K562 (cell line): ENCODE measurements around the gene BATF. TPM values are rescaled to one million over a fixed set of nuclear protein-coding genes. Genes with fewer than 3 reads are reported as not detected.

Source experiments
- ATAC-seq: fragments of 200-7000 bp; cut with Tn5 transposase; 3 replicates; pipeline ENCODE4 v1.9.1; 2020; ENCODE audit warnings: moderate library complexity
- BruUV-seq: library from RNA; stranded (reverse); fragments of 400-500 nt; replicated peaks from 2 replicates; lab custom pipeline; 2021; lab: Mats Ljungman, UMichigan
- CTCF ChIA-PET: fragments of 300-600 bp; formaldehyde crosslinking; extraction: SDS; loops from one replicate; lab custom pipeline; 2021; ENCODE audit warnings: low intra/inter-chr PET ratio; lab: Yijun Ruan, JAX
- POLR2A ChIA-PET: fragments of 300-600, 350-650 bp; sonication (Branson Sonifier 250); formaldehyde crosslinking; extraction: SDS; loops from one replicate; lab custom pipeline; 2021; ENCODE audit warnings: antibody characterized with exemption, inconsistent platforms; lab: Yijun Ruan, JAX
- DNase-seq, 4 experiments: peaks; one replicate each; pipeline versions ENCODE4 v3.0.0 to v3.0.0-alpha.2; 2011 to 2018; ENCODE audit warnings: low spot score in 3 of 4, mixed read lengths in 3 of 4; ENCODE audit errors: extremely low read depth in 1 of 4
- FAIRE-seq: peaks from 2 replicates; lab custom pipeline; 2011; peaks lifted over from hg19 to GRCh38; lab: Jason Lieb, UNC
- H2AFZ ChIP-seq: 2 replicates; pipeline ENCODE4 v1.6.0; 2011; ENCODE audit warnings: low read depth, low read length, control low read depth, inconsistent platforms
- H3K27ac ChIP-seq: fragments of 200-600 bp; 3 replicates; pipeline ENCODE4 v1.8.0; 2011; ENCODE audit warnings: low read depth, mild to moderate bottlenecking, control low read depth, inconsistent platforms, low read length, moderate library complexity, mixed read lengths; ENCODE audit errors: extremely low read depth
- H3K27me3 ChIP-seq, 2 experiments: fragments of 300-600 bp in 1 of 2; 2 replicates in 1 of 2; 3 replicates in 1 of 2; pipeline versions ENCODE4 v1.6.0 to v1.8.0; 2011; ENCODE audit warnings: inconsistent platforms in 2 of 2, low read length in 2 of 2, mild to moderate bottlenecking in 1 of 2, mixed read lengths in 1 of 2, moderate library complexity in 1 of 2; ENCODE audit not compliant: control insufficient read depth in 2 of 2, insufficient read depth in 2 of 2
- H3K36me3 ChIP-seq: fragments of 300-600 bp; 3 replicates; pipeline ENCODE4 v1.8.0; 2011; ENCODE audit warnings: mild to moderate bottlenecking, low read length, inconsistent platforms; ENCODE audit not compliant: control insufficient read depth, insufficient read depth
- H3K4me1 ChIP-seq, 2 experiments: fragments of 200-600 bp in 1 of 2; replicated peaks in 1 of 2; 2 replicates in 1 of 2; 3 replicates in 1 of 2; pipeline versions ENCODE4 v1.5.1 to v1.8.0; 2011; ENCODE audit warnings: inconsistent platforms in 2 of 2, low read length in 2 of 2, mild to moderate bottlenecking in 1 of 2, mixed read lengths in 1 of 2, moderate library complexity in 1 of 2; ENCODE audit not compliant: control insufficient read depth in 2 of 2, insufficient read depth in 2 of 2
- H3K4me2 ChIP-seq: 2 replicates; pipeline ENCODE4 v1.6.1; 2011; ENCODE audit warnings: low read length, control low read depth, inconsistent platforms, mixed read lengths; ENCODE audit not compliant: insufficient read depth
- H3K4me3 ChIP-seq: fragments of 200-600 bp; sonication (generic), shearing (Covaris generic); 2 replicates; pipeline ENCODE4 v1.5.1; 2016; ENCODE audit warnings: control low read depth, inconsistent platforms
- H3K79me2 ChIP-seq: fragments of 200-600 bp; 3 replicates; pipeline ENCODE4 v1.8.0; 2011; ENCODE audit warnings: low read length, inconsistent platforms; ENCODE audit not compliant: control insufficient read depth, insufficient read depth
- H3K9ac ChIP-seq, 2 experiments: 2 replicates each; pipeline versions ENCODE4 v1.6.0 to v1.6.1; 2011; ENCODE audit warnings: low read depth in 2 of 2, low read length in 2 of 2, control low read depth in 1 of 2, inconsistent platforms in 1 of 2, mild to moderate bottlenecking in 1 of 2, mixed read lengths in 1 of 2; ENCODE audit not compliant: insufficient read depth in 1 of 2
- H3K9me1 ChIP-seq: one replicate; pipeline ENCODE4 v1.6.0; 2011; ENCODE audit warnings: inconsistent platforms, mild to moderate bottlenecking, low read length, moderate library complexity; ENCODE audit not compliant: control insufficient read depth, insufficient read depth
- H3K9me3 ChIP-seq: replicated peaks from 2 replicates; pipeline ENCODE4 v1.5.1; 2011; ENCODE audit warnings: low read depth, low read length, inconsistent platforms; ENCODE audit not compliant: control insufficient read depth, insufficient read depth
- H4K20me1 ChIP-seq: replicated peaks from 2 replicates; pipeline ENCODE4 v1.6.1; 2011; ENCODE audit warnings: low read length, inconsistent platforms, mixed read lengths; ENCODE audit not compliant: control insufficient read depth, insufficient read depth
- COPS2 ChIP-seq: fragments of 450-650 bp; conservative IDR thresholded peaks from 2 replicates; pipeline ENCODE4 v1.6.1; 2016; ENCODE audit warnings: mild to moderate bottlenecking, moderate library complexity
- GTF2B ChIP-seq: IDR thresholded peaks from 2 replicates; pipeline ENCODE4 v1.6.1; 2011; ENCODE audit not compliant: insufficient read length; ENCODE audit errors: extremely low read depth
- KAT2B ChIP-seq: IDR thresholded peaks from one replicate; pipeline ENCODE4 v1.6.1; 2012; ENCODE audit warnings: low read depth, mild to moderate bottlenecking, control low read depth, inconsistent platforms, low read length, moderate library complexity
- MEIS2 ChIP-seq: fragments of 450-650 bp; IDR thresholded peaks from 2 replicates; pipeline ENCODE4 v1.6.1; 2014; ENCODE audit warnings: mild to moderate bottlenecking; ENCODE audit not compliant: partially characterized antibody
- NR3C1 ChIP-seq: sonication (generic); formaldehyde crosslinking; IDR thresholded peaks from 2 replicates; pipeline ENCODE4 v1.8.1; 2022; ENCODE audit warnings: missing genetic modification reagents
- NUFIP1 ChIP-seq: fragments of 450-650 bp; IDR thresholded peaks from 2 replicates; pipeline ENCODE4 v1.6.1; 2018; ENCODE audit not compliant: partially characterized antibody
- STAG1 ChIP-seq: sonication (generic); formaldehyde crosslinking; IDR thresholded peaks from 2 replicates; pipeline ENCODE4 v1.5.0; 2020; ENCODE audit warnings: missing genetic modification reagents, borderline replicate concordance
- SUPT5H ChIP-seq: fragments of 450-650 bp; IDR thresholded peaks from 2 replicates; pipeline ENCODE4 v1.6.1; 2016
- ZNF263 ChIP-seq: sonication (generic); formaldehyde crosslinking; IDR thresholded peaks from 2 replicates; pipeline ENCODE4 v1.8.0; 2022; ENCODE audit warnings: mild to moderate bottlenecking, missing genetic modification reagents, borderline replicate concordance
- ZNF551 ChIP-seq: fragments of 250-450 bp; sonication (Bioruptor Pico); IDR thresholded peaks from 2 replicates; pipeline ENCODE4 v1.5.0; 2021; ENCODE audit warnings: mild to moderate bottlenecking, moderate library complexity
- ZNF668 ChIP-seq: fragments of 250-450 bp; sonication (Bioruptor Pico); IDR thresholded peaks from 2 replicates; pipeline ENCODE4 v1.8.0; 2022; ENCODE audit warnings: mild to moderate bottlenecking, inconsistent platforms
- in situ Hi-C: fragments of 300-500 bp; cut with MboI; formaldehyde crosslinking; loops from 4 replicates; pipeline ENCODE4 v1.15.0; 2018; ENCODE audit warnings: inconsistent platforms, mixed read lengths
- intact Hi-C: fragments of 100-400 bp; cut with micrococcal nuclease; formaldehyde crosslinking; loops from 2 replicates; pipeline ENCODE4 v1.14.2; 2022
- polyA plus RNA-seq, 8 experiments: library from polyadenylated mRNA; depleted of rRNA in 4 of 8; stranded (reverse) in 5 of 8; unstranded in 3 of 8; fragments of >200 nt; fragmentation: Nextera tagmentation in 2 of 8; fragmentation: Illumina TruSeq in 1 of 8; extraction: Ambion mirVana in 2 of 8; extraction: Trizol in 1 of 8; gene quantifications; 2 replicates each; pipeline versions ENCODE4 v1.2.1 to v1.2.3, GENCODE V29; 2011 to 2014; ENCODE audit warnings: inconsistent platforms in 1 of 8, missing spikeins in 1 of 8
- total RNA-seq, 7 experiments: library from RNA; depleted of rRNA in 6 of 7; stranded (reverse); fragments of >200 nt in 6 of 7; fragmentation: Illumina TruSeq in 2 of 7; extraction: Trizol in 2 of 7; gene quantifications; 2 replicates each; pipeline versions ENCODE4 v1.2.1 to v1.2.3, GENCODE V29; 2011 to 2021; ENCODE audit warnings: low replicate concordance in 1 of 7

Gene BATF
- total and polyA plus RNA-seq, 9 of the 15 experiments (the other 6 are each of a cell fraction or from before 2014, with no cell fraction given) = 0.13 to 2.1 (median 0.55) TPM; not detected in 2

GRCh38 chr14:75587388-75587787, 65.1 kb downstream of the BATF start:
- Histone ChIP-seq H3K27ac (no peak overlapping the region), H4K20me1 (no peaks in the 10 kb centered on the region), H3K4me3 (no peak overlapping the region), H3K27me3 (peaks cover 0 to 4% of the 10 kb centered on the region in 2 experiments; a peak in 2 of 5 replicates), H2AFZ (no peak overlapping the region), H3K9me1 (no peaks in the 10 kb centered on the region), H3K36me3 (no peaks in the 10 kb centered on the region), H3K9ac (no peak overlapping the region), H3K4me1 (no peaks in the 10 kb centered on the region), H3K4me2 (no peak overlapping the region), H3K9me3 (no peaks in the 10 kb centered on the region), H3K79me2 (no peaks in the 10 kb centered on the region)
- in situ Hi-C loops = no loop called here
- TF ChIP-seq ZNF551 (CRISPR knock-in tag) (no peak), NUFIP1 (no peak), SUPT5H (no peak), KAT2B (no peak), ZNF668 (CRISPR knock-in tag) (no peak), COPS2 (no peak), ZNF263 (CRISPR knock-in tag) (no peak), GTF2B (no peak), STAG1 (CRISPR knock-in tag) (no peak), MEIS2 (no peak), NR3C1 (CRISPR knock-in tag) (no peak)
- DNase-seq (no peak), FAIRE-seq (no peak), ATAC-seq (no peak)
- intact Hi-C loops = no loop called here
- ChIA-PET POLR2A (interaction anchor here (0.6 kb wide), 1 partner anchor 25 kb away, joined by 4 read pairs; no protein-coding TSS in a partner anchor), CTCF (no interaction called here)
- no TSS peak for BruUV-seq
